Liver (tissue), 9 donors: ENCODE data around the gene ATE1. TPM values are rescaled to one million over a fixed set of nuclear protein-coding genes. Genes with fewer than 3 reads are reported as not detected.

Experiments used
- DNase-seq: peaks from one replicate; pipeline ENCODE4 v3.0.0-alpha.2; 2017; ENCODE audit warnings: low spot score
- H3K27ac ChIP-seq, 2 donors: one replicate each; pipeline ENCODE4 v1.7.0; 2013; ENCODE audit warnings: inconsistent platforms in 2 of 2, low read length in 2 of 2, control low read depth in 1 of 2, low read depth in 1 of 2, mild to moderate bottlenecking in 1 of 2
- H3K27me3 ChIP-seq, 4 donors: one replicate each; pipeline versions ENCODE4 v1.6.1 to v1.7.0; 2013; ENCODE audit warnings: low read length in 3 of 4, inconsistent platforms in 1 of 4, mild to moderate bottlenecking in 1 of 4, moderate library complexity in 1 of 4; ENCODE audit not compliant: control insufficient read depth in 4 of 4, insufficient read depth in 4 of 4
- H3K36me3 ChIP-seq, 4 donors: one replicate each; pipeline versions ENCODE4 v1.6.1 to v1.7.0; 2013; ENCODE audit warnings: low read length in 3 of 4, mild to moderate bottlenecking in 3 of 4, low read depth in 1 of 4, moderate library complexity in 1 of 4; ENCODE audit not compliant: control insufficient read depth in 4 of 4, insufficient read depth in 3 of 4
- H3K4me1 ChIP-seq, 4 donors: one replicate each; pipeline versions ENCODE4 v1.6.1 to v1.7.0; 2013; ENCODE audit warnings: low read length in 3 of 4, mild to moderate bottlenecking in 3 of 4, moderate library complexity in 1 of 4; ENCODE audit not compliant: control insufficient read depth in 4 of 4, insufficient read depth in 4 of 4
- H3K4me3 ChIP-seq, 3 donors: one replicate each; pipeline versions ENCODE4 v1.6.1 to v1.7.0; 2013; ENCODE audit warnings: low read length in 3 of 3, control low read depth in 1 of 3, low read depth in 1 of 3, mild to moderate bottlenecking in 1 of 3
- H3K9ac ChIP-seq, 2 donors: one replicate each; pipeline ENCODE4 v1.7.0; 2013; ENCODE audit warnings: low read length in 2 of 2, mild to moderate bottlenecking in 2 of 2, moderate library complexity in 2 of 2, control low read depth in 1 of 2, low read depth in 1 of 2
- H3K9me3 ChIP-seq, 4 donors: one replicate each; pipeline versions ENCODE4 v1.6.1 to v1.7.0; 2013; ENCODE audit warnings: low read length in 3 of 4; ENCODE audit not compliant: control insufficient read depth in 4 of 4
- EGR1 ChIP-seq, 2 donors: IDR thresholded peaks; 2 replicates each; pipeline ENCODE4 v1.6.1; 2016 to 2018; ENCODE audit warnings: antibody characterized with exemption in 2 of 2, low read depth in 2 of 2
- FOXA1 ChIP-seq: IDR thresholded peaks from 2 replicates; pipeline ENCODE4 v1.6.1; 2016; ENCODE audit warnings: antibody characterized with exemption
- FOXA2 ChIP-seq: IDR thresholded peaks from 2 replicates; pipeline ENCODE4 v1.6.1; 2016; ENCODE audit warnings: antibody characterized with exemption
- GABPA ChIP-seq, 2 donors: IDR thresholded peaks in 1 of 2; conservative IDR thresholded peaks in 1 of 2; 2 replicates each; pipeline ENCODE4 v1.6.1; 2016; ENCODE audit warnings: antibody characterized with exemption in 2 of 2, mild to moderate bottlenecking in 1 of 2, moderate library complexity in 1 of 2
- HNF4A ChIP-seq, 2 donors: conservative IDR thresholded peaks; 2 replicates each; pipeline ENCODE4 v1.6.1; 2016; ENCODE audit warnings: antibody characterized with exemption in 2 of 2, mild to moderate bottlenecking in 2 of 2
- HNF4G ChIP-seq: IDR thresholded peaks from 2 replicates; pipeline ENCODE4 v1.6.1; 2016; ENCODE audit warnings: antibody characterized with exemption
- JUND ChIP-seq, 2 donors: IDR thresholded peaks; 2 replicates each; pipeline ENCODE4 v1.6.1; 2016; ENCODE audit warnings: antibody characterized with exemption in 2 of 2
- NR2F2 ChIP-seq: IDR thresholded peaks from 2 replicates; pipeline ENCODE4 v1.6.1; 2016; ENCODE audit warnings: antibody characterized with exemption
- RAD21 ChIP-seq, 2 donors: IDR thresholded peaks; 2 replicates each; pipeline ENCODE4 v1.6.1; 2016; ENCODE audit warnings: antibody characterized with exemption in 2 of 2, mild to moderate bottlenecking in 2 of 2
- SP1 ChIP-seq: IDR thresholded peaks from 2 replicates; pipeline ENCODE4 v1.6.1; 2018; ENCODE audit warnings: antibody characterized with exemption, mild to moderate bottlenecking
- TAF1 ChIP-seq: conservative IDR thresholded peaks from 2 replicates; pipeline ENCODE4 v1.6.1; 2016; ENCODE audit warnings: antibody characterized with exemption, mild to moderate bottlenecking
- YY1 ChIP-seq: IDR thresholded peaks from 2 replicates; pipeline ENCODE4 v1.6.1; 2016; ENCODE audit warnings: antibody characterized with exemption, mild to moderate bottlenecking
- WGBS: extraction: QIAGEN DNeasy Blood & Tissue Kit; methylation state at CpG from one replicate; pipeline ENCODE4 v1.1.7; 2013; 5-methylcytosine and 5-hydroxymethylcytosine counted together
- polyA plus RNA-seq, 2 donors: library from polyadenylated mRNA; stranded (reverse) in 1 of 2; unstranded in 1 of 2; fragments of 200-250 nt in 1 of 2; fragments of >200 nt in 1 of 2; fragmentation: Nextera tagmentation in 1 of 2; extraction: Ambion mirVana in 1 of 2; gene quantifications; one replicate each; pipeline versions ENCODE4 v1.2.1 to v1.2.3, GENCODE V29; 2013 to 2015
- total RNA-seq, 2 donors: library from RNA; depleted of rRNA; stranded (reverse); fragments of >200 nt; gene quantifications; one replicate each; pipeline ENCODE4 v1.2.3, GENCODE V29; 2014
- TF ChIP-seq, protein P1 (sequence below): IDR thresholded peaks from 2 replicates; pipeline ENCODE4 v1.6.1; 2016; ENCODE audit warnings: antibody characterized with exemption
- TF ChIP-seq, protein P2 (sequence below): fragments of 150-350 bp; IDR thresholded peaks from 2 replicates; pipeline ENCODE4 v1.5.1; 2017; ENCODE audit warnings: improper control_type of control experiment, low read depth, low read length; ENCODE audit not compliant: missing input control
- TF ChIP-seq, protein P3 (sequence below): IDR thresholded peaks from 2 replicates; pipeline ENCODE4 v1.6.1; 2016; ENCODE audit warnings: antibody characterized with exemption, mild to moderate bottlenecking
- TF ChIP-seq, protein P4 (sequence below): IDR thresholded peaks from 2 replicates; pipeline ENCODE4 v1.6.1; 2016; ENCODE audit warnings: antibody characterized with exemption
- donor health status: healthy.
- donor health status: healthy.
- donor health status: healthy.
- donor health status: healthy.
- donor health status: healthy.

Gene ATE1
- total and polyA plus RNA-seq, 4 donors, result 7.9 to 34.9 (median 13.5) TPM

DNA sequence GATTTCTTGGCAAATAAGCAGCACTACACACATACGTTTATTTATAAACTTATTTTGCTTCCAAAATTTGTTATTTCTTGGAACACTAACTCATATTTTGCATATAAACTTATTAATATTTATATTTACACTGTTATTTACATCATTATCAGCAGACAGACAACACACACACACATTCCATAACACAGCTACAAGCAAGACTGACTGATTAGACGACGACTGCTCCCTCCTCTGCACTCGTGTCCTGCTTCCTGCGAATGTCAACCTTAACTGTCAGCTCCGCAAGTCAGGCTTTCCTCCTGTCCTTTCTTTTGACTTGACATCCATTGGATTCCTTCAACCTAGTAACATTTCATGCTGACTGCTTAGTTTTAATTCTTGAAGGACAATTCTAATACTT, 96.6 kb downstream of the ATE1 start:
- no peak for DNase-seq
- H3K27me3 ChIP-seq, result no peaks in the 10 kb centered on the region
- WGBS, result 86% methylated on average over 6 of the region's 6 CpGs
- H3K4me3 ChIP-seq, result no peak overlapping the region
- no peak for TF ChIP-seq SP1
- no peak for TF ChIP-seq FOXA2
- no peak for TF ChIP-seq JUND (IDR thresholded peaks at IDR 0.05)
- TF ChIP-seq, protein P1, sequence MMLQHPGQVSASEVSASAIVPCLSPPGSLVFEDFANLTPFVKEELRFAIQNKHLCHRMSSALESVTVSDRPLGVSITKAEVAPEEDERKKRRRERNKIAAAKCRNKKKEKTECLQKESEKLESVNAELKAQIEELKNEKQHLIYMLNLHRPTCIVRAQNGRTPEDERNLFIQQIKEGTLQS, result no peak
- no peak for TF ChIP-seq TAF1
- TF ChIP-seq RAD21 (IDR thresholded peaks at IDR 0.05), result no peak
- TF ChIP-seq, protein P2, sequence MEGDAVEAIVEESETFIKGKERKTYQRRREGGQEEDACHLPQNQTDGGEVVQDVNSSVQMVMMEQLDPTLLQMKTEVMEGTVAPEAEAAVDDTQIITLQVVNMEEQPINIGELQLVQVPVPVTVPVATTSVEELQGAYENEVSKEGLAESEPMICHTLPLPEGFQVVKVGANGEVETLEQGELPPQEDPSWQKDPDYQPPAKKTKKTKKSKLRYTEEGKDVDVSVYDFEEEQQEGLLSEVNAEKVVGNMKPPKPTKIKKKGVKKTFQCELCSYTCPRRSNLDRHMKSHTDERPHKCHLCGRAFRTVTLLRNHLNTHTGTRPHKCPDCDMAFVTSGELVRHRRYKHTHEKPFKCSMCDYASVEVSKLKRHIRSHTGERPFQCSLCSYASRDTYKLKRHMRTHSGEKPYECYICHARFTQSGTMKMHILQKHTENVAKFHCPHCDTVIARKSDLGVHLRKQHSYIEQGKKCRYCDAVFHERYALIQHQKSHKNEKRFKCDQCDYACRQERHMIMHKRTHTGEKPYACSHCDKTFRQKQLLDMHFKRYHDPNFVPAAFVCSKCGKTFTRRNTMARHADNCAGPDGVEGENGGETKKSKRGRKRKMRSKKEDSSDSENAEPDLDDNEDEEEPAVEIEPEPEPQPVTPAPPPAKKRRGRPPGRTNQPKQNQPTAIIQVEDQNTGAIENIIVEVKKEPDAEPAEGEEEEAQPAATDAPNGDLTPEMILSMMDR, result no peak
- TF ChIP-seq FOXA1, result no peak
- no peak for TF ChIP-seq HNF4G
- TF ChIP-seq HNF4A (conservative IDR thresholded peaks at IDR 0.05), result no peak
- no peak for TF ChIP-seq YY1
- TF ChIP-seq, protein P3, sequence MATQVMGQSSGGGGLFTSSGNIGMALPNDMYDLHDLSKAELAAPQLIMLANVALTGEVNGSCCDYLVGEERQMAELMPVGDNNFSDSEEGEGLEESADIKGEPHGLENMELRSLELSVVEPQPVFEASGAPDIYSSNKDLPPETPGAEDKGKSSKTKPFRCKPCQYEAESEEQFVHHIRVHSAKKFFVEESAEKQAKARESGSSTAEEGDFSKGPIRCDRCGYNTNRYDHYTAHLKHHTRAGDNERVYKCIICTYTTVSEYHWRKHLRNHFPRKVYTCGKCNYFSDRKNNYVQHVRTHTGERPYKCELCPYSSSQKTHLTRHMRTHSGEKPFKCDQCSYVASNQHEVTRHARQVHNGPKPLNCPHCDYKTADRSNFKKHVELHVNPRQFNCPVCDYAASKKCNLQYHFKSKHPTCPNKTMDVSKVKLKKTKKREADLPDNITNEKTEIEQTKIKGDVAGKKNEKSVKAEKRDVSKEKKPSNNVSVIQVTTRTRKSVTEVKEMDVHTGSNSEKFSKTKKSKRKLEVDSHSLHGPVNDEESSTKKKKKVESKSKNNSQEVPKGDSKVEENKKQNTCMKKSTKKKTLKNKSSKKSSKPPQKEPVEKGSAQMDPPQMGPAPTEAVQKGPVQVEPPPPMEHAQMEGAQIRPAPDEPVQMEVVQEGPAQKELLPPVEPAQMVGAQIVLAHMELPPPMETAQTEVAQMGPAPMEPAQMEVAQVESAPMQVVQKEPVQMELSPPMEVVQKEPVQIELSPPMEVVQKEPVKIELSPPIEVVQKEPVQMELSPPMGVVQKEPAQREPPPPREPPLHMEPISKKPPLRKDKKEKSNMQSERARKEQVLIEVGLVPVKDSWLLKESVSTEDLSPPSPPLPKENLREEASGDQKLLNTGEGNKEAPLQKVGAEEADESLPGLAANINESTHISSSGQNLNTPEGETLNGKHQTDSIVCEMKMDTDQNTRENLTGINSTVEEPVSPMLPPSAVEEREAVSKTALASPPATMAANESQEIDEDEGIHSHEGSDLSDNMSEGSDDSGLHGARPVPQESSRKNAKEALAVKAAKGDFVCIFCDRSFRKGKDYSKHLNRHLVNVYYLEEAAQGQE, result no peak
- no peak for TF ChIP-seq EGR1 (IDR thresholded peaks at IDR 0.05; ENCODE audit: low read depth in 2 of 2)
- no peak overlapping the region for H3K27ac ChIP-seq
- no peaks in the 10 kb centered on the region for H3K4me1 ChIP-seq
- peaks cover 0 to 18% (median 14%) of the 10 kb centered on the region in 4 donors for H3K36me3 ChIP-seq
- no peaks in the 10 kb centered on the region for H3K9me3 ChIP-seq
- H3K9ac ChIP-seq, result no peak overlapping the region

DNA sequence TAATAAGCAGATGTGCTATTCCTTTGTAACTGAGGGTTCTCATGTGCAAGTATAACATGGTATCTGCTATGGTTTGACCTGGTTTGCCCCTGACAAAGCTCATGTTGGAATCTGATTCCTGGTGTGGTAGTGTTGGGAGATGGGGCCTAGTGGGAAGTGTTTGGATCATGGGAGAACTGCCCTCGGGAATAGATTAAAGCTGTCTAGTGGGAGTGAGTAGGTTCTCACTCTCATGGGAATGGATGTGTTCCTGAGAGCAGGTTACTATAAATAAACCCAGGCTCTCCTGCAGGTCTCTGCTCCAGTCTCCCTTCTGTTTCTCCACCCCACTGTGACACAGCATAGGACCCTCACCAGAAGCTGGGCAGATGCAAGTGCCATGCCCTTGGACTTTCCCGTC, 97.7 kb downstream of the ATE1 start:
- TF ChIP-seq HNF4G (no peak), RAD21 (IDR thresholded peaks at IDR 0.05) (no peak), NR2F2 (no peak), GABPA (IDR thresholded peaks at IDR 0.05 in 1 of 2, conservative IDR thresholded peaks at IDR 0.05 in 1 of 2) (no peak)
- TF ChIP-seq, protein P4, sequence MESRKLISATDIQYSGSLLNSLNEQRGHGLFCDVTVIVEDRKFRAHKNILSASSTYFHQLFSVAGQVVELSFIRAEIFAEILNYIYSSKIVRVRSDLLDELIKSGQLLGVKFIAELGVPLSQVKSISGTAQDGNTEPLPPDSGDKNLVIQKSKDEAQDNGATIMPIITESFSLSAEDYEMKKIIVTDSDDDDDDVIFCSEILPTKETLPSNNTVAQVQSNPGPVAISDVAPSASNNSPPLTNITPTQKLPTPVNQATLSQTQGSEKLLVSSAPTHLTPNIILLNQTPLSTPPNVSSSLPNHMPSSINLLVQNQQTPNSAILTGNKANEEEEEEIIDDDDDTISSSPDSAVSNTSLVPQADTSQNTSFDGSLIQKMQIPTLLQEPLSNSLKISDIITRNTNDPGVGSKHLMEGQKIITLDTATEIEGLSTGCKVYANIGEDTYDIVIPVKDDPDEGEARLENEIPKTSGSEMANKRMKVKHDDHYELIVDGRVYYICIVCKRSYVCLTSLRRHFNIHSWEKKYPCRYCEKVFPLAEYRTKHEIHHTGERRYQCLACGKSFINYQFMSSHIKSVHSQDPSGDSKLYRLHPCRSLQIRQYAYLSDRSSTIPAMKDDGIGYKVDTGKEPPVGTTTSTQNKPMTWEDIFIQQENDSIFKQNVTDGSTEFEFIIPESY, result no peak
- TF ChIP-seq, protein P3, result no peak
- TF ChIP-seq, protein P1, result no peak
- no peak for DNase-seq
- no peak overlapping the region for H3K4me3 ChIP-seq
- no peaks in the 10 kb centered on the region for H3K9me3 ChIP-seq
- no peak overlapping the region for H3K27ac ChIP-seq
- H3K27me3 ChIP-seq, result no peaks in the 10 kb centered on the region
- H3K36me3 ChIP-seq, result peaks cover 0 to 11% (median 5%) of the 10 kb centered on the region in 4 donors
- WGBS, result 97% methylated on average over 2 of the region's 2 CpGs
- H3K4me1 ChIP-seq, result no peaks in the 10 kb centered on the region
- no peak overlapping the region for H3K9ac ChIP-seq
